ENCODE data around the gene CTSA.

CTSA gene

GRCh38 chr20:45890985-45891983 lies at the start of gene CTSA, which contains the start of gene NEURL2:
CTSA (plus strand) TSS chr20:45891335; CDS start chr20:45891569, 234 bp downstream.
NEURL2 (minus strand) TSS chr20:45891208; CDS start chr20:45890991, 217 bp downstream.
- DNase-seq (ENCODE audit: low read depth), result peak; percentile 83

DNA sequence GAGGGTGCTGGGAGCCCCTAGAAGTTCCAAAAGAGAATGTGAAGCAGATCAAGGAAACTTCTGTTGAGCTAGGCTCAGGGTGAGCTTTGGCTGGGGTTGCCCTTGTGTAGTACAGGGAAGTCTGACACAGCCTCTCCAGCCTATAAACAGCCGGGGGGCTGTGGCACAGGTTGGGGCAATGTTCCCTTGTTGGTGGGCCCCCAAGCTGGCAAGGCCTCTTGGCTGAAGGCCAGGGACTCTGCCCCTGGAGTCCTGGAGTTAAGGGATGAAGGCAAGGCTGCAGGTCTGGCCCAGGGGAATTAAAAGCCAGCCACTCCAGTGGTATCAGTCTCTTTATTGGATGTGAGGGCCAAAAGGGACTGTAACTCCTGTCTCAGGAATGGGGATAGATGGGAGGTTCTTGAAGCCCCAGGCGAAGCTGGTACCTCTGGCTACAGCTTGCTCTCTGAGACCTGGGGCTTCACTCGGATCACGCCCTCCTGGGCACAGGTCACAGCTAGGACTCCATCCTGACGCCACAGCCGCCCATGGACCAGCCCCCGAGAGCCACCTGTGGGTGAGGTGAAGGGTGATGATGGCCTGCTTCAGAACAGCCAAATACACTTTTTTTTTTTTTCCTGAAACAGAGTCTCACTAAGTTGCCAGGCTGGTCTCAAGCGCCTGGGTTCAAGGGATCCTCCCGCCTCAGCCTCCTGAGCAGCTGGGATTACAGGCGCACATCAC lies 49.6 kb upstream of the CTSA start:
- DNase-seq (ENCODE audit: low read depth), result no peak

GRCh38 chr20:45842169-45842812 lies 48.8 kb upstream of the CTSA start:
- DNase-seq (ENCODE audit: low read depth), result no peak

GRCh38 chr20:45843506-45843905 lies 47.6 kb upstream of the CTSA start:
- DNase-seq (ENCODE audit: low read depth), result no peak

DNA sequence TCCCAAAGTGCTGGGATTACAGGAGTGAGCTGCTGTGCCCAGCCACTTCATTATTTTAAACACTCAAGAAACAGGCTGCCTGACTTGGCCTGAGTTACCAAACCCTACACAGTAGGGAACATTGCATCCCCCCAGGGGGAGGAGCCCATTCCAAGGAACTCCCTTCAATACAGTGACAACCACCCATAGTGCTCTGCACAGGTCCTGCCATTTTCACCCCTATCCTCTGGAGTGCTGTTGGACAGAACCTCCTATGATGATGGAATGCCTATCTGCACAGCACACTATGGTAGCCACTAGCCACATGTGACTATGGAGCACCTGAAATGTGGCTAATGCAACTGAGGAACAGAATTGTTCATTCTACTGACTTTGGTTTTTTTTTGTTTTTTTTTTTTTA lies 45.7 kb upstream of the CTSA start:
- no peak for DNase-seq (ENCODE audit: low read depth)

DNA sequence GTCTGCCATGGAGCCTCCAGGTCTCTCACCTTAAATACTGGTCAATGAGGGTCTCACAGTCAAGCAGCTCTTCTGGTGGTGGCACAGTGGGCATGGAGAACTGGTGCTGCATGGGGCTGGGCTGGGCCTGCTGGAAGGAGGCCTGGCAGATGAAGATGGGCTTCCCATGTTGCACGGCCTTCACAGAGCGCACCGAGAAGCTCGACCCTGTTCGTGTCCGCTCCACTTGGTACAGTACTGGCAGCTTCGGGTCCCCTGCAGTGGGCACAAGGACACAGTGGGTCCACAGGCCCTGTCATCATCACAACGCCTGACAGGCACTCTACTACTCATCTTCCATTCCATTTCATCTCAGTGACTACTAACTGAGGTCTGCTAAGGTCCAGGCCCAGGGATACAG lies 42.7 kb upstream of the CTSA start:
- no peak for DNase-seq (ENCODE audit: low read depth)

DNA sequence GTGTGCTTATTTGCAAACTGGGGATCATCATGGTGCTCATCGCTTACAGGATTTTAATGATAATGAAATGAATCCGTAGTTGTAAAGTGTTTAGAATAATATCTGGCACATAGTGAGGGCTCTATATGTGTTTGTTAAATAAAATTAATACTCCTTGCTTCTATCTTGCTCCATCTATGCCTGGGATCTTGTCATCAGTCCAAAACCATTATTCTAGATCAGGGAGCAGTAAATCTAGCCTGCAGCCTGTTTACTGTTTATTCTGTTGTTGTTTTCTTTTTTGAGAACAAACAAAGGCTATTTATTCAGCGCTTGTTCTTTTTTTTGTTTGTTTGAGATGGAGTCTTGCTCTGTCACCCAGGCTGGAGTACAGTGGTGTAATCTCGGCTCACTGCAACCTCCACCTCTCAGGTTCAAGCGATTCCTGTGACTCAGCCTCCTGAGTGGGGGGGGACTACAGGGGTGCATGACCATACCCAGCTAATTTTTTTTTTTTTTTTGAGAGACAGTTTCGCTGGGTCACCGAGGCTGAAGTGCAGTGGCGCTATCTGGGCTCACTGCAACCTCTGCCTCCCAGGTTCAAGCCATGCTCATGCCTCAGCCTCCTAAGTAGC lies 42.1 kb upstream of the CTSA start:
- DNase-seq (ENCODE audit: low read depth), result no peak

- no peak for DNase-seq (ENCODE audit: low read depth)
Measured at GRCh38 chr20:45850238-45850637, 40.9 kb upstream of the CTSA start.

DNA sequence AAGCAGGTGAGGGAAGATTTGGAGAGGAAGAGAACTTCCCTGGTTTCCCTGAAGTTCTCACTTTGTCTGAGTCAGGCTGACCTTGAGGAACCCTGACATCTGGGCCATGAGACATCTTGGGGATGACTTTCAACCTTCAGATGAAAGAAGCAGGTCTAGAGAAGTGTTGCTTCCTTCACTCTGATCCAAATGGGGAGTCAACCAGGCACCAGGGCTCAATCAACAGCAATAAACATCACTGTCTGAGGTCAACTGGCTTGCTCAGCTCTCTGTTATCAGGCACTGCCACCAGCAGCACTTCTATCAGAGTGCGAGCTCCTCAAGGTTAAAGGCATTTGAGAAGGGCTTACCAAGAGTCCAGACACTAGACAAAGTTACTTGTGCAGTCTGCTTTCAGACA lies 40.2 kb upstream of the CTSA start:
- DNase-seq (ENCODE audit: low read depth), result no peak

GRCh38 chr20:45851501-45851900 lies 39.6 kb upstream of the CTSA start:
- no peak for DNase-seq (ENCODE audit: low read depth)

DNA sequence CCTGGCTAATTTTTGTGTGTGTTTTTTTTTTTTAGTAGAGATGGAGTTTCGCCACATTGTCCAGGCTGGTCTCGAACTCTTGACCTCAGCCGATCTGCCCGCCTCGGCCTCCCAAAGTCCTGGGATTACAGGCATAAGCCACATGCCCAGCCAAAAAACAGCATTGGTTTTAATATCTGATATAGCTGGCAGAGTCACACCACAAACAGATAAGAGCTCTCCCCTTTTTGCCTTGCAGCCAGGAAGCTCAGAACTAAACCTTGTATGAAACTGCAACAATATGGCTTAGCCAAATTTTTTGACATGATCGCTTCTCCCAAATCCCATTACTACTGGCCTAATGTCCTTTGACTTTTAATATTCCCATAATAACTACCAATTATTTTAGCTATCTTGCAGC lies 38.8 kb upstream of the CTSA start:
- DNase-seq (ENCODE audit: low read depth), result no peak

- DNase-seq (ENCODE audit: low read depth), result no peak
Measured at GRCh38 chr20:45853484-45853883, 37.7 kb upstream of the CTSA start.

DNA sequence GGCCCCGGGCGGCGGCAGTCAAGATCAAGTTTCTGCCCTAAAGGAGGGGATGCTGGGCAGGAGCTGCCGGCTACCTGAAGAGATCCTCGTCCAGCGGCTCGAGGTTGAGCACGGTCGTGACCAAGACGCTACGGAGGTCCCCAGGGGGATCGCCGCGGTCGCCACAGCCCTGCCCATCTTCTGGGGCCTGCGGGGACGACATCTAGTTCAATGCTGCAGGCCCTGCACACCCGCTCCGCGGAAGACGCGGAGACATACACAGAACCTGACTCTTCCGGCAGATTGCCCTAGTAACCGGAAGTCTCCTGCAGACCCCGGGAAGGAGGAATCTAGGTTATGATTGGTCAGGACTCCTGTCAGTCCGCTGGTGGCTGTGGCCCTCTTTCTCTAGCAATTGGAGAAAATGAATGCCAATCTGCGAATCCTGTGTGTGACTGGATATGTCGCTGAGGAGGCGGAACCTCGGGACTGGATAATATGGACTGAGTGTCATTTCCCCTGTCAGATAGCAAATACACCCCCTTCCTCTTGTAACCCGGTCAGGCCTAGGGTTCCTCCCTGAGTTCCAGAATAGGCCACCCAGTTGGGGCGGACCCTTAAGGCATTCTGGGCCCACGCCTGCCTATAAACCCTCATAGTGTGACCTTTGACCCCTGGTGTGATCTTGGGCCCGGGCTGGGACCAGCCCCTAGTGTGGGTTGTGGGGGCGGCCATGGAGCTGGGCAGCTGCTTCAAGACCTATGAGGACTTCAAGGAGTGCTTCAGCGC lies 33.8 kb upstream of the CTSA start, which contains the start of the genes ACOT8 and ZSWIM3:
TSS of gene ACOT8 (minus strand) at position 279 of the 768 bp plus-strand sequence. CDS start at position 202, 77 bp downstream.
TSS of gene ZSWIM3 (plus strand) at position 501 of the 768 bp plus-strand sequence. CDS start at position 713, 212 bp downstream.
- DNase-seq (ENCODE audit: low read depth), result peak; percentile 94

GRCh38 chr20:45857882-45858216 lies 33.3 kb upstream of the CTSA start:
- no peak for DNase-seq (ENCODE audit: low read depth)

GRCh38 chr20:45859916-45860315 lies 31.2 kb upstream of the CTSA start:
- DNase-seq (ENCODE audit: low read depth), result no peak

- DNase-seq (ENCODE audit: low read depth), result no peak
Measured at GRCh38 chr20:45860560-45861220, 30.4 kb upstream of the CTSA start.

DNA sequence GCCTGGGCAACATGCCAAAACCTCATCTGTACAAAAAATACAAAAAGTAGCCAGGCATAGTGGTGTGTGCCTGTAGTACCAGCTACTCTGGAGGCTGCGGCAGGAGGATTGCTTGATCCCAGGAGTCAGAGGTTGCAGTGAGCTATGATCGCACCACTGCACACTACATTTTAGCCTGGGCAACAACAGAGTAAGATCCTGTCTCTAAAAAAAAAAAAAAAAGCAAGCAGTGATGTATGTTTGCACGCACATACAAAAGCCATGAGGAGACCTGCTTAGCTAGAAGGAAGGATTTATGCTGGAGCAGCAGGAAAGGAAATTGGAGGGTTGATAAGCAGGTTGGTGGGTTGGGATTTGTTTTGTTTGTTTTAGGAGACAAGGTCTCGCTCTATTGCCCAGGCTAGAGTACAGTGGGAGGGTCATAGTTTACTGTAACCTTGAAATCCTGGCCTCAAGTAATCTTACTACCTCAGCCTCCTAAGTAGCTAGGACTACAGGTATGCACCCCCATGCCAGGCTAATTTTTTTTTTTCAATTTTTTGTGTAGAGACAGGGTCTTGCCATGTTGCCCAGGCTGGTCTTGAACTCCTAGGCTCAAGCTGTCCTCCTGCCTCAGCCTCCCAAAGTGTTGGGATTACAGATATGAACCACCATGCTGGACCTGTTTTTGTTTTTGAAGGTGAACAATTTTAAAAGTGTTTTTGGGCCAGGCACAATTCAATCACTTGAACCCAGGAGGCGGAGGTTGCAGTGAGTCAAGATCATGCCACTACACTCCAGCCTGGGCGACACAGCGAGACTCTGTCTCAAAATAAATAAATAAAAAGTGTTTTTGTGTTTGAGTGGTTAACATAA lies 29.7 kb upstream of the CTSA start:
- no peak for DNase-seq (ENCODE audit: low read depth)

DNA sequence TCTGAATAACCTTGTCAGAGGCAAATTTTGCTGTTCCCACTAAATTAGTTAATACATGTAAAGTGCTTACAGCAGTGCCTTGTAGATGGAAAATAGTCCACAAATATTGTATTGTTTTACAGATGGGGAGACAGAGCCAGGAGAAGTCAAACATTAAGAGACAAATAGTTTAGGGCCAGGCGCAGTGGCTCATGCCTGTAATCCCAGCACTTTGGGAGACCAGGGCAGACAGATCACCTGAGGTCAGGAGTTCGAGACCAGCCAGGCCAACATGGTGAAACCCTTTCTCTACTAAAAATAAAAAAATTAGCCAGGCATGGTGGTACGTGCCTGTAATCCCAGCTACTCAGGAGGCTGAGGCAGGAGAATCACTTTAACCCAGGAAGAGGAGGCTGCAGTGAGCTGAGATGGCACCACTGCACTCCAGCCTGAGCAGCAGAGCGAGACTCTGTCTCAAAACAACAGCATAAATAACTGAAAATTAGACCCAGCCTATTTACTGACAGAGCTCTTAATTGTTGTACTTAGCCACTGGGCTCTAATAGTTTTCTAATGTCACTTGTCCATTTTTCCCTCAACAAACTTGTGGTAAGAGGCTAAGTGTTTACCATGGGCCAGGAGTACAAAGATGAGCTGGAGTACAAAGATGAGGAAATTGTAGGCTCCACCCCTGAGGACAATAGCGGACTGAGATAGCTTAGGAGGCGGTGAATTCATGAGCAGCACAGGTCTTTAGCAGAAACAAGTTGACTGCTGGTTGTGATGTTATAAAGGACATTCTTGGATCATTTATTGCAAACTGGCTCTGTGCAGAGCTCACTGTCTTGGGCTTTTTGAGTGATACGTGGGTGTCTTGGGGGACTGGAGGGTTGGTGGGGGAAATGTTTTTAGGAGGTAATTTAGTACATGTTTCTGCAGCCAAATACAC lies 27.3 kb upstream of the CTSA start:
- no peak for DNase-seq (ENCODE audit: low read depth)

All from stimulated activated CD4-positive, alpha-beta T cell treated with anti-CD3 and anti-CD28 coated beads, Interleukin-2, amount 100 ng/mL, for 4 hours (primary cell).